OCI-LY7 (cell line): ENCODE results near the gene FAM47E.

ENCODE experiments used
- EZH2phosphoT487 ChIP-seq: fragments of 200-600 bp; sonication (generic); IDR thresholded peaks from 2 replicates; pipeline ENCODE4 v1.6.1; 2018; ENCODE audit warnings: low read depth, borderline replicate concordance, mild to moderate bottlenecking, mixed run types, antibody characterized with exemption, low read length, moderate library complexity, mixed read lengths
- TF ChIP-seq, protein P1 (sequence below): fragments of 200-600 bp; sonication (generic); conservative IDR thresholded peaks from 2 replicates; pipeline ENCODE4 v1.5.1; 2014; ENCODE audit warnings: mild to moderate bottlenecking, antibody characterized with exemption, low read length, moderate library complexity, mixed read lengths

DNA sequence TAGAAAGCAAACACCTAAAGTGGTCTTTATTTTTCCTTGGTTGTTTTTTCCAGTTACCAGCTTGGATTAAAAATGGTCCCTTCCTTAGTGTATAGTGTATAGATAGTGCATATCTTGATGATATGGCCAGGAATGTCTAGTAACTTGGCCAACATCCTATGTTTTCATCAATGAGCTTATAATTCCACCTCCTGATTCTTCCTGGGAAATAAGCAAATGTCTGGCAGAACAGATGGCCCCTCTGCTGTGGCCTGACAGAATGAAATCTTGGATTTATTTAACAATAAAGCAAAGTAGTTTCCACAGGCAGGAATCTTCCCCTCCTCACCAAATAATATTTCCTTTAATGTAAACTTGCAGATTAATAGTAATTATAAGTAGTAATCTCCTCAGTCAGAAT is 44.0 kb upstream of the FAM47E start:
- TF ChIP-seq, protein P1, sequence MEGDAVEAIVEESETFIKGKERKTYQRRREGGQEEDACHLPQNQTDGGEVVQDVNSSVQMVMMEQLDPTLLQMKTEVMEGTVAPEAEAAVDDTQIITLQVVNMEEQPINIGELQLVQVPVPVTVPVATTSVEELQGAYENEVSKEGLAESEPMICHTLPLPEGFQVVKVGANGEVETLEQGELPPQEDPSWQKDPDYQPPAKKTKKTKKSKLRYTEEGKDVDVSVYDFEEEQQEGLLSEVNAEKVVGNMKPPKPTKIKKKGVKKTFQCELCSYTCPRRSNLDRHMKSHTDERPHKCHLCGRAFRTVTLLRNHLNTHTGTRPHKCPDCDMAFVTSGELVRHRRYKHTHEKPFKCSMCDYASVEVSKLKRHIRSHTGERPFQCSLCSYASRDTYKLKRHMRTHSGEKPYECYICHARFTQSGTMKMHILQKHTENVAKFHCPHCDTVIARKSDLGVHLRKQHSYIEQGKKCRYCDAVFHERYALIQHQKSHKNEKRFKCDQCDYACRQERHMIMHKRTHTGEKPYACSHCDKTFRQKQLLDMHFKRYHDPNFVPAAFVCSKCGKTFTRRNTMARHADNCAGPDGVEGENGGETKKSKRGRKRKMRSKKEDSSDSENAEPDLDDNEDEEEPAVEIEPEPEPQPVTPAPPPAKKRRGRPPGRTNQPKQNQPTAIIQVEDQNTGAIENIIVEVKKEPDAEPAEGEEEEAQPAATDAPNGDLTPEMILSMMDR, result no peak
- no peak for TF ChIP-seq EZH2phosphoT487
